Stromal cell of bone marrow (primary cell): ENCODE data around the gene EPHA7.

ENCODE experiments used
- DNase-seq: peaks from one replicate; pipeline ENCODE4 v3.0.0-alpha.2; 2012; ENCODE audit warnings: low read depth

The EPHA7 gene

DNA sequence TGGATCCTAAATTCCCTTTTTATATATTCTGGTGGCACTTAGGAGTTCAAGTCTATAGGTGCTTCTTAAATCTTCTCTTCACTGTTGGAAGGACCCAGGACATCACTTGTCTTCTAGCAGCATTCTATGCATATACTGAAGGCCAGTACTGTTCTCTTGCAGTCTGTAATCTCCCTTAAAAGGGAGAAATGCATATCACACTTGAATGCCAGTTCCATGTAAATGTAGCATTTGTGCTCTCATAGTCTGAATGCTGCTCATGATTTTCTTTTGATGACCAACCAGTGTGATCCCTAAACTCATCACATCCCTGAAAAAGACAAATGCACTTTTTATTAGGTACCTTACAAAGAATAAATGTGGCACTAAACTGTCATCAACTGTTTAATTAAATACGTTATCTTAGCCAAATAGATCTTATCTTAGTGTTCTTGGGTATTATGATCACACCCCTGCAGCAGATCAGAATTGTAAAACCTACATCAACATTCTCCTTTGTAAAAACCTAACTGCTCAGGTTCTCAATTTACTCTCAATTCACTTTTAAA, 176.1 kb downstream of the EPHA7 start:
- no peak for DNase-seq

DNA sequence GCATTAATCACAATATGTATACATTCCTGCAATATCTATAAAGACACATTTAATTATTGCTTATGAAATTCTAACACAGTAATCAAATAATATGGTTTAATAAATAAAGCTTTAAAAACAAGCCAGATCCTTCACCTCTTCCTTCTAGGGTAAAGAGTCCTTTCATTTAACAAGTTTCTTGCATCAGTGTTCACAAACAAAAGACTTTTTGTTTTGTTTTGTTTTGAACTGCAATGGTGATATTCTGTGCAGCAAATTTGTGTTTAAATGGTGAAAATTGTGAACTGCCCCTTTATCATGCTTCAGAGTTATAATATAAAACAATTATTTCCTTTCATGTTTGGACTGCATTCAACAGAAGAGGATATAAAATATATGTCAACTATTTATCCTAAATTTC, 177.3 kb downstream of the EPHA7 start:
- DNase-seq = no peak

DNA sequence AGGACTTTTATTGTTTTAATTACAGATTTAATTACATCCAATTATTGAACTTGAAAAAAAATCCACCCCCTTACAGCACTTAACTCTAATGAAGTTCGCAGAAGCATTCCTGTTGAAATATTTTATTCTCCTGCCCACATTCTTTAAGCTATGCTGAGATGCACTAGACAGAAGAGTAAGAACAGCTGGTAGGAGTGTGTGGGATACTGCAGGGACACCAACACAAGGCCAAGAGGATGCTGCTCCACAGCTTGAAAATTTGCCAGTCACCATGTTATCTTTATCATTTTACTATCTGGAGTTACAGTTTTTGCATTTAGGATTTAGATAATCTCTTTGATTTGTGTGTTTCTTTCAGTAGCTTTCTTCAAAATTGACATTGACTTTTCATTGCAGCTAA, 180.7 kb downstream of the EPHA7 start:
- no peak for DNase-seq

DNA sequence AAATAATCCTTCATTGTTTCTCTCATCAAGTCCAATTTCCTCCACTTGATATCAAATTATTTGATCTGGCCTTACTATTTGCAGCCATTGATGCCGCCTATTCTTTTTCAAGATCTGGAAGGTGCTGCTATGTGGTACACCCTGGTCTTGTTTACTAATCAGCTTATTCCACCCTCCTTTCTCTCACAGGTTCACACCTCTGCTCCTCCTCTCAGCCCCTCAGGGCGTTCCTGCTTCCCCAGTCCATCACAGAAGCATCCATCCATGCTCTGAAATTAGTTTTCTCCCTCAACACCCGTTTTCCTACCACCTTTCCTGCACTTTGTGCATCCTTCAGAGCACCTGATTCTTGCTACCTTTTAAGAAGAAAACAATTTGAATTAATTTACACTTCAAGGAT, 183.6 kb downstream of the EPHA7 start:
- no peak for DNase-seq

DNA sequence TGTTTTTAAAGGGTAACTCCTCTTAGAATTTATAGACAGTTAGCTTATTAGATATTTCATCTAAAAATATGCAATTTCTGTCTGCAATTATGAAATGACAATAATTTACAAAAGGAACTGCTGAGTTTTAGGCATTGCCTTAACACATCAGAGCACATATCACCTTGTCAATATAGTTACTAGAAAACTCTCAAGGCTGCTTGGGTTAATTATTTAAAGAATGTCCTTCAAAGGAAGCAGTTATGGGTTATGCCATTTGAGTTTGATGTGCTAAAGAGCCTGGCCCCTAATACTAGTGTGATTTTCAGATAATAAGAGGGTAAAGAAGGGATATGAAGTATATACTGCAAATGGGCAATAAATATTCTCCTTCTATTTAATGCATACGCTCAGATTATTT, 192.5 kb downstream of the EPHA7 start:
- DNase-seq = no peak

DNA sequence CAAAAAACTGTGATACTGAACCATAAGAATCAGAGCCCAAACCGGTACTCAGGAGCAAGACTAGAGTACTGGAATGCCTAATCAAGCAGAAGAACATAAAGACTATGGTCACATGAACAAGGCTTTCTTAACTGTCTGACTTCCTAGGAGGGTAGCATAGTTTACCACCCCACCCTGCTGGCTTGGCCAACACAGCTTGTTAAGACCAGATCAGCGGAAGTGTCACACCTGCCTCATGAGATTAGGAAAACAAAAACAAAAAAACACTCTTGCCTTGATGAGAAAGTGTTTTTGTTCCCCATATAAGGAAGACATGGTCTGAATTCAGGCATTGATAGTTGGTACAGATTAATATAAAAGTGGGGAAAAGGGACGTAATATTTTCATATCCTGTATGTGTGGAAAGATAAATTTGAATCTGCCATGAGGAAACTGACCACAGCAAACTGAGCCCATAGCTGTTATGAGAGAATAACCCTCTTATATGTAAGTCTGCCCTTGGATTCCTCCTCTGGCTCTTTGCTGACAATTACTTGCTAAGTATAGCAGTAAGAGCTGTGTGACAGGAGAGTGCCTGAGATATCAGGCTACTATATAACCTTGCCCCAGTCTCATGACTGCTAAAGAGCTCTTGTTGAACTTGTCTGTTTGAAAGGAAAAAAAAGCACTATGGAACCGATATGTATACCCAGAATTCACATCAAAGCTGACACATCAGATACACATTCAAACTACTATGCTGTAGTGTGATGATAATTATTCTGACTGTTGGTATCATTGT, 197.1 kb downstream of the EPHA7 start:
- DNase-seq = no peak

DNA sequence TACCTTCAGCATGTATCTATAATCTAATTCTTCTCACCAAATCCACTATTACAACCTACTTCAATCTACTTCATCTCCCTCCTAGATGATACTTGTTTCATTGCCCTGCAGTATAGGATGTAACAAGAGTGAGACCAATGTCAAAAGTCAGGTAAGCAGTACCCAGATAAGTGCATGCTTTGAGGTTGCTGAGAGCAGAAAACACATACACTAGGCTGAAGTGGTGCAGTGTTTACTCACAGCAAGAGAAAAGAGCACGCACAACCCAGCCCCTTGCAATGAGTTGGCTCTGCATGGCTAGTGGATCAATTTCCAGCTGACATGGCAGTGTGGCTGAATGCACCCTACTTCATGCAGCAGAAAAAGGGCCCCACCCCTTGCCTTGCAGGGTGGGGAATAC, 199.9 kb downstream of the EPHA7 start:
- DNase-seq = no peak

GRCh38 chr6:93218096-93218495, 201.3 kb downstream of the EPHA7 start:
- DNase-seq = no peak

DNA sequence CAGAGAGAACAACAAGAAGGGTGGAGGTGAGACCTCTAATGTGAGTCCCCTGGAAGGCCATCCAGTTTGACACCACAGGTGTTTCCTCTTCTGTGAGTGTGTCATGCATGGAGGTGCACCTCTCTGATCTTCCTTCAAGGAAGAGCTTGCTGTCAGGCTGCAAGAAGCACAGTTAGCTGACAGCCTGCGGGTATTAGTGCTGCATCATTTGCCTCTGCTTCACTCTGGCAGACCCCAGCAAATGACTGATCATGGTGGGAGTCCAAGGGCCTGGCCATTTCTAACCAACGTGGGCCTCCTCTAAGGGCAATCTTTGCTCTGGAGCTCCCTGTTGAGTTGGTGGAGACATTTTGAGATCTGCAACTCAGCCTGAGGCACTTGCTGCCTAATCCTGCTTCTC, 206.3 kb downstream of the EPHA7 start:
- DNase-seq = no peak

DNA sequence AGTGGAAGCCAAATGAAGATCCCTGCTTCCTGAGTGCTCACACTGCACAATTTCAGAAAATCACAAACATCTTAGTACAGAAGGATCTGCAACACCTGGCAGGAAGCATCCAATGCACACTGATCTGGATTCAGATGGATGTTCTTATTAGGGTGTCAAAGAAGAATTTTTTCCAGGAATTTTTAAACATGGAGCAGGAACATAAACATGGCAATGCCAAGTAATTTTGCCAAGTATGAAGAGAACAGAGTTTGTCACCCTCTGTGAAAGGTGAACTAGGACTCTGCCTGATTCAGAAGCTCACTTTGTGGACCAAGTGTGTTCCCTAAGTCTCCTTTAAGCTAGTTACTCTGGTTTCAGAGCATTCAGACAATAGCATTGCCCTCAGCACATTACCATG, 208.5 kb downstream of the EPHA7 start:
- no peak for DNase-seq

DNA sequence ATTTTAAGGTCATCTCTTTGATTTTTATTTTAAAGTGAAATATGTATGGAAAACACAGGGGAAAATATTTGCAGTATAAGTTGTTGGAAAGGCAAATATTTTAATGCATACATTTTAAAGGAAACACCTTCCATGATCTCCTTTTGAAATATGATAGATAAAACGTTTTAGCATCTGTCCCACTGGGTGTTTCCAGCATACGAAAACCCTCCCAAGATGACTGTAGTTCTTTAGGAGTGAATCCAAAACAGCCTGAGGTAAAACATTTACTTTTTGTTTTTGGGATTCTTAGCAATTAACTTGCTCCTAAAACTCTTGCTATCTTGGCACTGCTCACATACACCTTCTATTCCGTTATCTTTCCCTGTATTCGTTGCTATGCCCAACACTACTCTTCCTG, 210.0 kb downstream of the EPHA7 start:
- no peak for DNase-seq

DNA sequence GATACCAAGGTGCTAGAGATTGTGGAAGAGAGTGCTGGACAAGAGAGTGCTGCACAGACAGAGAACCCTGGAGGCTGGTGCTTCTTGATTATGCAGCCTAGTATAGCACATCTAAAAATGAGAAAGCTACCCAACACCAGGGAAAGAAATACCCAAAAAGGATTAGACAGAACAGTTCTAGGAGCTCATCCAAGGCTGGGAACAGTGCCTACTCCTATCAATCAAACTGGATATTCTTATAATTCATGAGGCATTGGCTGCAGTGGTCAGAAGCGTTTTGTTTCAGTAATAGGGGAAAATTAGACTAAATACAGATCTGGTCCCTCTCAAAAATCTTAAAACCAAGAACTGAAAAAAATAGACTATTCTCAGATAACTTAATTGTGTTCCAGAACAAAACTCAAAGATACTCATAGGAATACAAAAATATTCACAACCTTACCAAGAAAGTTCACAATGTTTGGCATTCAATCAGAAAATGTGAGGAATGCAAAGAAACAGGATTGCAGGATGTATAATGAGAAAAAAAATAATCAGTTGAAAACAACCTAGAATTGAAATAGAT, 222.9 kb downstream of the EPHA7 start:
- DNase-seq = no peak

GRCh38 chr6:93194480-93194879, 224.9 kb downstream of the EPHA7 start:
- no peak for DNase-seq

- no peak for DNase-seq
Observed at GRCh38 chr6:93193868-93194267, 225.5 kb downstream of the EPHA7 start.
